PFSK-1 (cell line): Measurements from ENCODE around the gene PTPRN2.

Experiments
- FOXP2 ChIP-seq: optimal IDR thresholded peaks from 2 replicates; pipeline ENCODE3; 2011; ENCODE audit warnings: borderline replicate concordance, control low read depth, inconsistent platforms; ENCODE audit not compliant: insufficient read depth; ENCODE audit errors: extremely low read length, extremely low read depth
- POLR2AphosphoS5 ChIP-seq: IDR thresholded peaks from 2 replicates; pipeline ENCODE4 v1.6.1; 2012; ENCODE audit warnings: low read depth, mild to moderate bottlenecking, control low read depth, low read length, moderate library complexity
- SIN3A ChIP-seq: IDR thresholded peaks from 2 replicates; pipeline ENCODE4 v1.6.1; 2012; ENCODE audit warnings: mild to moderate bottlenecking, low read length, moderate library complexity, borderline replicate concordance; ENCODE audit not compliant: insufficient read depth
- TAF1 ChIP-seq: IDR thresholded peaks from 2 replicates; pipeline ENCODE4 v1.6.1; 2012; ENCODE audit warnings: low read length, control low read depth, borderline replicate concordance; ENCODE audit not compliant: insufficient read depth
- TF ChIP-seq, protein P1 (sequence below), 2 experiments: IDR thresholded peaks; 2 replicates each; pipeline versions ENCODE4 v1.6.1 to v1.8.0; 2011 to 2012; ENCODE audit warnings: low read depth in 2 of 2, low read length in 2 of 2, control low read depth in 1 of 2, inconsistent platforms in 1 of 2, mild to moderate bottlenecking in 1 of 2, moderate library complexity in 1 of 2; ENCODE audit not compliant: insufficient read depth in 1 of 2

- TF ChIP-seq POLR2AphosphoS5 = no peak
- no peak for TF ChIP-seq FOXP2
- no peak for TF ChIP-seq TAF1
- TF ChIP-seq, protein P1, sequence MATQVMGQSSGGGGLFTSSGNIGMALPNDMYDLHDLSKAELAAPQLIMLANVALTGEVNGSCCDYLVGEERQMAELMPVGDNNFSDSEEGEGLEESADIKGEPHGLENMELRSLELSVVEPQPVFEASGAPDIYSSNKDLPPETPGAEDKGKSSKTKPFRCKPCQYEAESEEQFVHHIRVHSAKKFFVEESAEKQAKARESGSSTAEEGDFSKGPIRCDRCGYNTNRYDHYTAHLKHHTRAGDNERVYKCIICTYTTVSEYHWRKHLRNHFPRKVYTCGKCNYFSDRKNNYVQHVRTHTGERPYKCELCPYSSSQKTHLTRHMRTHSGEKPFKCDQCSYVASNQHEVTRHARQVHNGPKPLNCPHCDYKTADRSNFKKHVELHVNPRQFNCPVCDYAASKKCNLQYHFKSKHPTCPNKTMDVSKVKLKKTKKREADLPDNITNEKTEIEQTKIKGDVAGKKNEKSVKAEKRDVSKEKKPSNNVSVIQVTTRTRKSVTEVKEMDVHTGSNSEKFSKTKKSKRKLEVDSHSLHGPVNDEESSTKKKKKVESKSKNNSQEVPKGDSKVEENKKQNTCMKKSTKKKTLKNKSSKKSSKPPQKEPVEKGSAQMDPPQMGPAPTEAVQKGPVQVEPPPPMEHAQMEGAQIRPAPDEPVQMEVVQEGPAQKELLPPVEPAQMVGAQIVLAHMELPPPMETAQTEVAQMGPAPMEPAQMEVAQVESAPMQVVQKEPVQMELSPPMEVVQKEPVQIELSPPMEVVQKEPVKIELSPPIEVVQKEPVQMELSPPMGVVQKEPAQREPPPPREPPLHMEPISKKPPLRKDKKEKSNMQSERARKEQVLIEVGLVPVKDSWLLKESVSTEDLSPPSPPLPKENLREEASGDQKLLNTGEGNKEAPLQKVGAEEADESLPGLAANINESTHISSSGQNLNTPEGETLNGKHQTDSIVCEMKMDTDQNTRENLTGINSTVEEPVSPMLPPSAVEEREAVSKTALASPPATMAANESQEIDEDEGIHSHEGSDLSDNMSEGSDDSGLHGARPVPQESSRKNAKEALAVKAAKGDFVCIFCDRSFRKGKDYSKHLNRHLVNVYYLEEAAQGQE (IDR thresholded peaks at IDR 0.05; ENCODE audit: insufficient read depth in 1 of 2, low read depth in 2 of 2, low read length in 2 of 2) = no peak
- no peak for TF ChIP-seq SIN3A
These were observed 1065.4 kb downstream of the PTPRN2 start for GRCh38 chr7:157522189-157522588.
